Measurements from ENCODE around the gene SLC13A4. TPM values are rescaled to one million over a fixed set of nuclear protein-coding genes. Genes with fewer than 3 reads are reported as not detected.

SLC13A4 gene
- total and polyA plus RNA-seq, 2 of the 13 experiments (the other 11 are each of a cell fraction or from before 2014, with no cell fraction given), result 0.04 TPM; not detected in 1

GRCh38 chr7:135747366-135747765 lies 19.4 kb upstream of the SLC13A4 start:
- TF ChIP-seq PTBP1 (IDR thresholded peaks at IDR 0.05; ENCODE audit: low read depth, low read length, poor library complexity, severe bottlenecking) (no peak), ZHX2 (IDR thresholded peaks at IDR 0.05; ENCODE audit: low read depth) (no peak), ZHX2 (CRISPR knock-in tag; IDR thresholded peaks at IDR 0.05; ENCODE audit: borderline replicate concordance) (no peak), ARNT (IDR thresholded peaks at IDR 0.05) (no peak), ELF1 (CRISPR knock-in tag; IDR thresholded peaks at IDR 0.05) (no peak)
- Histone ChIP-seq H3K79me2 (ENCODE audit: insufficient read depth, low read length) (no peaks in the 10 kb centered on the region), H3K4me3 (replicated peaks in 1 of 3; ENCODE audit: insufficient read depth in 1 of 3, low read depth in 2 of 3, low read length in 3 of 3) (no peak overlapping the region), H3K4me2 (ENCODE audit: low read depth, low read length) (no peak overlapping the region), H3K9me3 (ENCODE audit: low read length) (no peaks in the 10 kb centered on the region), H2AFZ (ENCODE audit: low read length) (no peak overlapping the region), H3K27ac (ENCODE audit: extremely low read length, insufficient read depth, low read length) (no peak overlapping the region), H3K4me1 (ENCODE audit: insufficient read depth, low read length) (no peaks in the 10 kb centered on the region), H3K36me3 (replicated peaks in 1 of 2; ENCODE audit: control insufficient read depth in 1 of 2, insufficient read depth in 2 of 2, low read length in 2 of 2) (no peaks in the 10 kb centered on the region), H4K20me1 (ENCODE audit: insufficient read depth, low read length) (no peaks in the 10 kb centered on the region), H3K9ac (ENCODE audit: insufficient read depth, low read depth, low read length) (no peak overlapping the region), H3K27me3 (ENCODE audit: control insufficient read depth in 1 of 2, insufficient read depth in 2 of 2, low read length in 2 of 2) (peaks cover 1 to 34% of the 10 kb centered on the region in 2 experiments; a peak in 3 of 5 replicates)
- BruUV-seq (replicated peaks), result no TSS peak
- intact Hi-C loops (cut with micrococcal nuclease; ENCODE audit: unreplicated experiment), result no loop called here
- DNase-seq (ENCODE audit: low spot score) (no peak), ATAC-seq (no peak), FAIRE-seq (no peak)
- POLR2A ChIA-PET, result no interaction called here
- CTCF ChIA-PET (ENCODE audit: low intra/inter-chr PET ratio, low total read pairs), result no interaction called here
- 44% methylated on average over 8 of the region's 8 CpGs for WGBS (ENCODE audit: low lambda C conversion rate)
- in situ Hi-C loops (cut with HindIII; ENCODE audit: extremely low pct_ligation_motif_present, low pct_unique_long_range_greater_than_20kb), result no loop called here

Measured in HepG2 (cell line).